ENCODE results near the gene CRLF3.
"Not testable (repeated sequence)": the region's sequence is repeated elsewhere in the genome, so short reads cannot be mapped to it uniquely, and the experiment has no call there.

CRLF3 gene

GRCh38 chr17:30827082-30827481, 2.6 kb upstream of the CRLF3 start:
- H3K4me3 ChIP-seq (ENCODE audit: low read depth, low read length): no peak overlapping the region
- no peak for TF ChIP-seq CTCF (IDR thresholded peaks at IDR 0.05; ENCODE audit: borderline replicate concordance, insufficient read depth, low read depth, low read length)

- peak overlapping the region; percentile 72 for H3K4me3 ChIP-seq (ENCODE audit: low read depth, low read length)
- no peak for TF ChIP-seq CTCF (IDR thresholded peaks at IDR 0.05; ENCODE audit: borderline replicate concordance, insufficient read depth, low read depth, low read length)
Measured at GRCh38 chr17:30824002-30824355, 513 bp downstream of the CRLF3 start.

GRCh38 chr17:30823421-30823820, 1.1 kb downstream of the CRLF3 start:
- peak overlapping the region; percentile 72 for H3K4me3 ChIP-seq (ENCODE audit: low read depth, low read length)
- no peak for TF ChIP-seq CTCF (IDR thresholded peaks at IDR 0.05; ENCODE audit: borderline replicate concordance, insufficient read depth, low read depth, low read length)

- H3K4me3 ChIP-seq (ENCODE audit: low read depth, low read length): peak overlapping the region; percentile 72
Measured at GRCh38 chr17:30822919-30823318, 1.6 kb downstream of the CRLF3 start.

GRCh38 chr17:30821871-30822723, 2.4 kb downstream of the CRLF3 start:
- H3K4me3 ChIP-seq (ENCODE audit: low read depth, low read length): peak overlapping the region; percentile 33
- TF ChIP-seq CTCF (IDR thresholded peaks at IDR 0.05; ENCODE audit: borderline replicate concordance, insufficient read depth, low read depth, low read length): no peak

GRCh38 chr17:30819971-30820705, 4.4 kb downstream of the CRLF3 start:
- no peak for TF ChIP-seq CTCF (IDR thresholded peaks at IDR 0.05; ENCODE audit: borderline replicate concordance, insufficient read depth, low read depth, low read length)
- no peak overlapping the region for H3K4me3 ChIP-seq (ENCODE audit: low read depth, low read length)

GRCh38 chr17:30816165-30816564, 8.3 kb downstream of the CRLF3 start:
- no peak overlapping the region for H3K4me3 ChIP-seq (ENCODE audit: low read depth, low read length)
- no peak for TF ChIP-seq CTCF (IDR thresholded peaks at IDR 0.05; ENCODE audit: borderline replicate concordance, insufficient read depth, low read depth, low read length)

GRCh38 chr17:30814860-30815259, 9.6 kb downstream of the CRLF3 start:
- not testable (repeated sequence) for H3K4me3 ChIP-seq (ENCODE audit: low read depth, low read length)

GRCh38 chr17:30814236-30814635, 10.3 kb downstream of the CRLF3 start:
- not testable (repeated sequence) for H3K4me3 ChIP-seq (ENCODE audit: low read depth, low read length)

All from GM12875 (cell line).